OCI-M2 (cell line): ENCODE measurements around the gene NKAIN2.

ENCODE experiments used
- DNase-seq: peaks from one replicate; lab custom pipeline; 2025; ENCODE audit not compliant: unreplicated experiment; lab: John Stamatoyannopoulos, UW

Gene NKAIN2

GRCh38 chr6:124869416-124869815 is 1065.8 kb downstream of the NKAIN2 start:
- DNase-seq: no peak

DNA sequence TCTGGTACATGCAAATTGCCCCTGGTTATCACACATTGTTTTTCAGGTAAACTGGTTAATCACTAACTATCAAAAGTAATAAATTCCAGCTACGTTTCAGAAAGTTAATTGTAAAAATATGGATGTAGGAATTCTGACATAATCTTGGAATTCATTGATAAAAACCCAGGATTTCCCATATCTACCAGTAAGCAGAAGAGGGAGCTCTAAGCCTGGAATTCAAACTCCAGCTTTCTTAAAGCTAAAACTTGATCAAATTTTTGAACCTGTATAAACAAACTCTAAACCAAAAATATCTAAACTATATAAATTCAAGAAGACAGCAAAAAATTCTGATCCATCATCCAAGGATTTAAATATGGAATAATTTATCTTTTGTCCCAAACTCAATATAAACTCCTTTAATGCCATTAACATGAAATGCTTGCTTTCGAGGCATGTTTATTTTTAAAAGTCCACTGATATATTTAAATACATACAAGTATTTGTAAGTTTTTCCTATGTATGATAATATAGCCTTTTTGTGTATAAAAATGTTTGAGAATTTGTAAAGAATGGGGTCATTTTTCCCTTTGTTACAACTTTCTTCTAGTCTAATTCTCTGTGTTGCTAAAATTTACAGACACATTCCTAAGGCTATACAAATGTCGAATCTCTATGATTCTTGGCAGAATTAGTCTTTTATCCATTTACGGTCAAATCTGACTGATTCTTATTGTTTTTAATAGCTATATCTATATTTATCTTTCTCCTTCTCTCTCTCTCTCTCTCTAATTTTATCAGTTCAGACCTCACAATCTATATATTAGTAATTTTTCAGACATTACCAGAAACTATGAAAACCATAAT is 1067.2 kb downstream of the NKAIN2 start:
- no peak for DNase-seq

DNA sequence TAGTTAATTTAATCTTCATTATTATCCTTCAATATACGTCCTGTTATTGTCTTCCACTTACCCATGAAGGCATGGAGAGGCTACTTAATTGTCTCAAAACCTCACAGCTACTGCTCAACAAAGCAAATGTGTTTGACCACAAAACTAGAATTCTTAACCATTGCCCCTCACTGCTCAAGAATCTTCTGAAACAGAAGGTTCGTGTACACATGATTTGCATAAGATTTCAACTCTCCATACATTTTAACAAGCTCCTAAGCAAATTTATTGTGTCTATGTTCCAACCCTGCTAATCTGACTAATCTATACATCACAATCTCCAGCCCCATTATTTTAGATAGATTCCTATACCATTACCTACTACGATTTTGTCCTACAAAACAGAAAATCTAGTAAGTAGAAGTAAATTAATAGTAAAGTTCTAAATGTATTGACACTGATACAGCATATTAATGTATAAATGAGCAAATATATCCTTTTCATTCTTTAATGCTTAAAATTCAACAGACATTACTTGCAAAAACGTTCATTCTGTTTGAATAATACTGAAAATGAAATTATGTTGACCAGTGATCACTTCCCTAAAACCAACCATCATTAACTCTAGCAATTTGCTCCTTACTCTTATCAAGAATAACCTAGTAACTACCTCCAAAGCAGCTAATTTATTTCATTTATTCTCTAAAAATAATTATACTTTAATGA is 1068.8 kb downstream of the NKAIN2 start:
- DNase-seq: no peak

DNA sequence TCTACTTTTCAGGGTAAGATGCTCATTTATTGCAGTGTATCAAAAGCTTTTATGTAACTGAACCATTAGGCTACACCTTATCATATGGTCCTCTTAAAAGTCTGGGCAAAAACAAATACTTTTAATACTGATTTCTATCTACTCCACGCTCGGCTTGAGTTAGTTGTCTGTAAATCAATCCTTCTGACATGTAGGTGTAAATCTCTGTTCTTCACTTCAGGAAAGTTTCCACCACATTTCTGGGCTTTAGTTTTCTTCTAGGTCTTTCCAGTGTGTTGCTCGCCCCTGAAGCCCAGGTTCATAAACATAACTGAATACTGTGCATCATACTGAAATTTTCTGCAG is 1069.4 kb downstream of the NKAIN2 start:
- no peak for DNase-seq
